PC-9 (cell line): Measurements from ENCODE around the gene MXRA8. TPM values are rescaled to one million over a fixed set of nuclear protein-coding genes. Genes with fewer than 3 reads are reported as not detected.
A peak's percentile ranks its signal among the peaks of the same experiment; 100 is the strongest.

ENCODE experiments used
- BruUV-seq: library from RNA; stranded (reverse); fragments of 400-500 nt; replicated peaks from 2 replicates; lab custom pipeline; 2021; lab: Mats Ljungman, UMichigan
- CTCF ChIA-PET: fragments of 300-600 bp; sonication (Branson Sonifier 250); formaldehyde crosslinking; loops from one replicate; lab custom pipeline; 2022; ENCODE audit warnings: antibody characterized with exemption; lab: Charles Lee
- POLR2A ChIA-PET: fragments of 300-600 bp; sonication (Branson Sonifier 250); formaldehyde crosslinking; loops from one replicate; lab custom pipeline; 2022; ENCODE audit warnings: antibody characterized with exemption; ENCODE audit not compliant: unreplicated experiment; lab: Charles Lee
- DNase-seq, 2 experiments: peaks; one replicate each; pipeline versions ENCODE4 v3.0.0 to v3.0.0-alpha.2; 2015 to 2022; ENCODE audit warnings: mixed read lengths in 1 of 2
- H2AFZ ChIP-seq: fragments of 200-600 bp; sonication (generic); 2 replicates; pipeline ENCODE4 v1.8.1; 2017; ENCODE audit warnings: antibody characterized with exemption
- H3F3A ChIP-seq: fragments of 200-600 bp; sonication (generic); 2 replicates; pipeline ENCODE4 v1.8.1; 2017; ENCODE audit warnings: antibody characterized with exemption, mild to moderate bottlenecking, low read depth; ENCODE audit not compliant: insufficient read depth
- H3K27ac ChIP-seq: fragments of 200-600 bp; sonication (generic); 2 replicates; pipeline ENCODE4 v1.6.1; 2016; ENCODE audit warnings: mixed run types
- H3K27me3 ChIP-seq: fragments of 200-600 bp; sonication (generic); 2 replicates; pipeline ENCODE4 v1.6.1; 2016; ENCODE audit warnings: low read depth, mixed run types; ENCODE audit not compliant: insufficient read depth
- H3K36me3 ChIP-seq: fragments of 200-600 bp; sonication (generic); 2 replicates; pipeline ENCODE4 v1.6.1; 2016; ENCODE audit warnings: low read depth, mixed run types
- H3K4me1 ChIP-seq: fragments of 200-600 bp; sonication (generic); replicated peaks from 2 replicates; pipeline ENCODE4 v1.6.1; 2016; ENCODE audit warnings: mixed run types; ENCODE audit not compliant: insufficient read depth
- H3K4me2 ChIP-seq: fragments of 200-600 bp; sonication (generic); 2 replicates; pipeline ENCODE4 v1.6.1; 2017; ENCODE audit warnings: mixed run types
- H3K4me3 ChIP-seq: fragments of 200-600 bp; sonication (generic); 2 replicates; pipeline ENCODE4 v1.6.1; 2016; ENCODE audit warnings: mixed run types
- H3K79me2 ChIP-seq: fragments of 200-600 bp; sonication (generic); 2 replicates; pipeline ENCODE4 v1.6.1; 2017; ENCODE audit warnings: low read depth, mixed run types
- H3K9me2 ChIP-seq: fragments of 200-600 bp; sonication (generic); 2 replicates; pipeline ENCODE4 v1.8.1; 2017; ENCODE audit warnings: mild to moderate bottlenecking; ENCODE audit not compliant: insufficient read depth
- H3K9me3 ChIP-seq: fragments of 200-600 bp; sonication (generic); 2 replicates; pipeline ENCODE4 v1.8.1; 2016; ENCODE audit warnings: low read depth; ENCODE audit not compliant: insufficient read depth
- H4K20me1 ChIP-seq: fragments of 200-600 bp; sonication (generic); 2 replicates; pipeline ENCODE4 v1.8.1; 2017; ENCODE audit not compliant: insufficient read depth
- CTCF ChIP-seq: fragments of 200-600 bp; sonication (generic); conservative IDR thresholded peaks from 2 replicates; pipeline ENCODE4 v1.6.1; 2017; ENCODE audit warnings: mixed run types, antibody characterized with exemption, mild to moderate bottlenecking, moderate library complexity
- EZH2 ChIP-seq: fragments of 200-600 bp; sonication (generic); IDR thresholded peaks from 2 replicates; pipeline ENCODE4 v1.8.0; 2017; ENCODE audit warnings: antibody characterized with exemption, low read depth
- intact Hi-C: fragments of 100-400 bp; cut with micrococcal nuclease; formaldehyde crosslinking; loops from one replicate; pipeline ENCODE4 v1.10.0; 2022; ENCODE audit not compliant: unreplicated experiment
- total RNA-seq: library from RNA; stranded (reverse); gene quantifications from 2 replicates; pipeline ENCODE4 v1.2.3, GENCODE V29; 2021

The MXRA8 gene
- total RNA-seq, 1 experiment from 2014 or later, result 0.55 TPM

GRCh38 chr1:1336446-1336845 lies 21.9 kb downstream of the MXRA8 start:
- Histone ChIP-seq H2AFZ (no peak overlapping the region), H3K79me2 (peaks cover 12% of the 10 kb centered on the region), H3K9me3 (no peaks in the 10 kb centered on the region), H3K4me3 (no peak overlapping the region), H3F3A (peaks cover 17% of the 10 kb centered on the region; the same call in 1 of the 2 replicates), H3K9me2 (no peaks in the 10 kb centered on the region), H3K36me3 (peaks cover 4% of the 10 kb centered on the region; the same call in 1 of the 2 replicates), H3K4me1 (peaks cover 2% of the 10 kb centered on the region), H3K4me2 (no peak overlapping the region), H3K27ac (no peak overlapping the region), H3K27me3 (no peaks in the 10 kb centered on the region), H4K20me1 (peaks cover 9% of the 10 kb centered on the region)
- POLR2A ChIA-PET, result no interaction called here
- no TSS peak for BruUV-seq
- CTCF ChIA-PET, result no interaction called here
- TF ChIP-seq EZH2, result no peak
- no peak for TF ChIP-seq CTCF
- intact Hi-C loops, result no loop called here
- DNase-seq, result no peak

- Histone ChIP-seq H2AFZ (no peak overlapping the region), H4K20me1 (peaks cover 9% of the 10 kb centered on the region), H3K9me2 (no peaks in the 10 kb centered on the region), H3K9me3 (no peaks in the 10 kb centered on the region), H3K36me3 (no peaks in the 10 kb centered on the region; the same call in 1 of the 2 replicates), H3K27ac (no peak overlapping the region), H3F3A (peaks cover 15% of the 10 kb centered on the region; the same call in 1 of the 2 replicates), H3K27me3 (no peaks in the 10 kb centered on the region), H3K4me3 (no peak overlapping the region), H3K4me1 (peaks cover 9% of the 10 kb centered on the region), H3K4me2 (no peak overlapping the region), H3K79me2 (peaks cover 7% of the 10 kb centered on the region)
- no peak for DNase-seq
- BruUV-seq, result no TSS peak
- no peak for TF ChIP-seq EZH2
- TF ChIP-seq CTCF, result no peak
- ChIA-PET CTCF (no interaction called here), POLR2A (no interaction called here)
- intact Hi-C loops, result no loop called here
These were observed 22.5 kb downstream of the MXRA8 start for GRCh38 chr1:1335792-1336248.

GRCh38 chr1:1335283-1335682 lies 23.1 kb downstream of the MXRA8 start:
- DNase-seq, result no peak
- Histone ChIP-seq H3K36me3 (no peaks in the 10 kb centered on the region; the same call in 1 of the 2 replicates), H3K9me2 (no peaks in the 10 kb centered on the region), H3K4me2 (no peak overlapping the region), H2AFZ (no peak overlapping the region), H3K4me1 (peaks cover 14% of the 10 kb centered on the region), H3K27ac (no peak overlapping the region), H3F3A (peaks cover 20% of the 10 kb centered on the region; the same call in 1 of the 2 replicates), H3K27me3 (no peaks in the 10 kb centered on the region), H3K9me3 (no peaks in the 10 kb centered on the region), H4K20me1 (peaks cover 9% of the 10 kb centered on the region), H3K4me3 (no peak overlapping the region), H3K79me2 (0 out of 2 replicates have a peak, but pooled peaks cover 2% of the 10 kb centered on the region)
- intact Hi-C loops, result no loop called here
- POLR2A ChIA-PET, result no interaction called here
- BruUV-seq, result TSS peak; percentile 22
- TF ChIP-seq EZH2 (no peak), CTCF (no peak)
- CTCF ChIA-PET, result no interaction called here
